ENCODE results near the gene NFE2L1. TPM values are rescaled to one million over a fixed set of nuclear protein-coding genes. Genes with fewer than 3 reads are reported as not detected.

Gene NFE2L1
- total and polyA plus RNA-seq, 9 of the 15 experiments (the other 6 are each of a cell fraction or from before 2014, with no cell fraction given), result 2.0 to 68.6 (median 39.7) TPM

GRCh38 chr17:48054238-48055185, 6.4 kb downstream of the NFE2L1 start (continued):
- TF ChIP-seq TSHZ1 (CRISPR knock-in tag; IDR thresholded peaks at IDR 0.05) (no peak), RNF2 (IDR thresholded peaks at IDR 0.05) (no peak), CC2D1A (IDR thresholded peaks at IDR 0.05) (no peak), KAT8 (IDR thresholded peaks at IDR 0.05; ENCODE audit: low read depth) (no peak), VEZF1 (CRISPR knock-in tag; IDR thresholded peaks at IDR 0.05) (peak; percentile 45; the same call in 1 of the 2 replicates), NR3C1 (CRISPR knock-in tag; IDR thresholded peaks at IDR 0.05) (no peak), ZNF324 (CRISPR knock-in tag; IDR thresholded peaks at IDR 0.05) (no peak), HBP1 (CRISPR knock-in tag; IDR thresholded peaks at IDR 0.05) (no peak), RREB1 (CRISPR knock-in tag; IDR thresholded peaks at IDR 0.05) (peak; percentile 75; the same call in 1 of the 2 replicates), MIER1 (IDR thresholded peaks at IDR 0.05; ENCODE audit: low read depth) (no peak), ZNF740 (CRISPR knock-in tag; IDR thresholded peaks at IDR 0.05) (no peak), ZNF740 (tag; IDR thresholded peaks at IDR 0.05) (no peak), ZNF668 (CRISPR knock-in tag; IDR thresholded peaks at IDR 0.05) (no peak), DIDO1 (tag; IDR thresholded peaks at IDR 0.05; ENCODE audit: low read depth) (no peak)
